Fibroblast of peridontal ligament (primary cell): ENCODE measurements around the gene VPS37C.
"Not testable (repeated sequence)": the region's sequence is repeated elsewhere in the genome, so short reads cannot be mapped to it uniquely, and the experiment has no call there.

ENCODE experiments used
- DNase-seq: peaks from one replicate; pipeline ENCODE4 v3.0.0-alpha.2; 2010; ENCODE audit errors: extremely low read depth

The VPS37C gene

DNA sequence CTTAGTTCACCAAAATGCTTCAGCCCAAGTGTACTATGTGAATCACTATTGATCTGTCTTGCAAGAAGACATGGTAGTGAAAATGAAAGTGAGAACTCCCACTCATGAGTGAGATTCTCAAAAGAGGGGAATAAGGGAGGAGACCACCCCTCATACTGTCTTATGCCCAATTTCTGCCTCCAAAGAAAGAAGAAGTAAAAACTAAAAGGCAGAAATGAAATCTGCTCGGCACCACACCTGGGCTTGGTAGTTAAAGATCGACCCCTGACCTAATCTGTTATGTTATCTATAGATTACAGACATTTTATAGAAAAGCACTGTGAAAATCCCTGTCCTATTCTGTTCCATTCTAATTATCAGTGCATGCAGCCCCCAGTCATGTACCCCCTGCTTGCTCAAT lies 63.0 kb downstream of the VPS37C start:
- not testable (repeated sequence) for DNase-seq

DNA sequence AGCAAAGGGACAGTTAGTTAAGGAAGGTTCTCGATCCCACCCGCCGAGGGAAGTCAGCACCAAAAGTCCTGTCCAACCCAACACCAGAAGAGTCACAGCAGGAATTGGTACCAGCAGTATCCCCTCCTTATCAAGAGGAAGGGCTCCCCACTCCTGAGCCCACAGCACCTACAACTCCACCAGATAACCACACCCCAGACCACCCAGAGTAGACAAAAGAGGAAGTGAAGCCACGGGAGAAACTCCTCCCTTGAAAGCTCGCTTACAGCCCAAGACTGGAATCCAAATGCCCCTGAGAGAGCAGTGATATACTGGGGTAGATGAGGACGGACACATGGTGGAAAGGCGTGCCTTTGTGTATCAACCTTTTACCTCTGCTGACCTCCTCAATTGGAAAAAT lies 66.2 kb downstream of the VPS37C start:
- DNase-seq = no peak

DNA sequence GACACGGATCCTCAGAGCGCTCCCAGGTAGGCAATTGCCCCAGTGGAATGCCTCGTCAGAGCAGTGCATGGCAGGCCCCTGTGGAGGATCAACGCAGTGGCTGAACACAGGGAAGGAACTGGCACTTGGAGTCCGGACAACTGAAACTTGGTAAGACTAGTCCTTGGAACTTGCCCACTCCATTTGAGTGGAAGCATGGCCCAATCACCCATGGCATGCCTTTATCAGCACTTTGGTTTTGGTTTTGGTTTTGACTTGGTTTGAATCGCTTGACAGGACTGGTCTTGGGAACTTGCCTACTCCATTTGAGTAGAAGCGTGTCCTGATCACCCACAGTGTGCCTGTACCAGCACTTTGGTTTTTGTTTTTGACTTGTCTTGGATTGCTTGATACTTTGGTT lies 67.1 kb downstream of the VPS37C start:
- not testable (repeated sequence) for DNase-seq

DNA sequence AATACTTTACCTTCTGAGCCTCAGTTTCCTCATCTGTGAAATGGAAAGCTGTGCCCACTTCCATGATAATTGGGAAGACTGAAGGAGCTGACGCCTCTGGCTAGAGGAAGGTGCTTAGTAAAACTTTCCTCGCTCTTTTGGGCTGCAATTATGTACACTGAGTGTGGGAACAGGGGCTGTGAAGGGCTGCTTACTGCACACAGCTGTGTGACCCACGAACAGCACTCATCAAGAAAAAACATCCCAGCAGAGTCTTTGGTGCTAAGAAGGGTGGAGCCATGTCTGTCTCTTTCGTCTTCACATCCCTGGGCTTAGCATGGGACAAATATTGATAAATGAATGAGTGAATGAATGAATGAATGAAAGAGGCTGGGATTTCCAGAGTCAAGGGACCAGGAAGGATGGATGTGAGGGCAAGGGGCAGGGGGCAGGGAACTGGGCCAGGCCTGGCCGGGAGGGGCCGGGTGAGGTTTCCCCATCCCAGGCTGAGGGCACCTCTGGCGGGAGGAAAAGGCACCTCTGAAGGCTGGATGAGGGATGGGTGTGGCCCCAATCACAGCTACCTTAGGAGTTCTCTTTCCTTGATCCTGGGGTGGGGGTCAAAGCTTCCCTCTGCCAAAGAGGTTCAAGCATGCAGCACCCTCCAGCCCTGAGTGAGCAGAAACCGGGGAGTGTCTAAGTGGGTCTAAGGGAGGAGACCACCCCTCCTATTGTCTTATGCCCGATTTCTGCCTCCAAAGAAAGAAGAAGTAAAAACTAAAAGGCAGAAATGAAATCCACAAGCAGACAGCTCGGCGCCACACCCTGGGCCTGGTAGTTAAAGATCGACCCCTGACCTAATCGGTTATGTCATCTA lies 68.1 kb downstream of the VPS37C start:
- DNase-seq = no peak

DNA sequence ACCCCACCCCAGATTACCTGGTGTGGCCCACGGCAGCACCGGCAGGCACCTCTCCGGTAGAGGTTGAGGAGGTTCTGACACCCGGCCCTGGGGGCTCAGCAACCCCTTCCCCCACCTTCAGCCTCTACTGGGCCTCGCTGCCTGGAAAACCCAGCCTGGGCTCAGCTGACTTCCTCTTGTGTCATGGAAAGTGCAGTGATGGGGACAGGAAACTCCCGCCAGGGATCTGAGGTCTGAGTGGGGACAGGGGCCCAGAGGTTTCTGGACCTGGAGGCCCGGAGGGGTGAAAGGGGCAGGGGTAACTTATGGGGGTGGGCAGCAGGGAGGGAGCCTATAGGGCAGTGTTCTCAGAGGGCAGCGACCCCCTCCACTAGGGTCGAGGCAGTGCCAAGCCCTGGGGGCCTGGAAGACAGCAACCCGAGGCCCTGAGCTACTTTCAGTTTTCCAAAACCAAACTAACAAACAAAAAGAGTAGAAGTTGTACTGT lies 68.9 kb downstream of the VPS37C start:
- DNase-seq = no peak

DNA sequence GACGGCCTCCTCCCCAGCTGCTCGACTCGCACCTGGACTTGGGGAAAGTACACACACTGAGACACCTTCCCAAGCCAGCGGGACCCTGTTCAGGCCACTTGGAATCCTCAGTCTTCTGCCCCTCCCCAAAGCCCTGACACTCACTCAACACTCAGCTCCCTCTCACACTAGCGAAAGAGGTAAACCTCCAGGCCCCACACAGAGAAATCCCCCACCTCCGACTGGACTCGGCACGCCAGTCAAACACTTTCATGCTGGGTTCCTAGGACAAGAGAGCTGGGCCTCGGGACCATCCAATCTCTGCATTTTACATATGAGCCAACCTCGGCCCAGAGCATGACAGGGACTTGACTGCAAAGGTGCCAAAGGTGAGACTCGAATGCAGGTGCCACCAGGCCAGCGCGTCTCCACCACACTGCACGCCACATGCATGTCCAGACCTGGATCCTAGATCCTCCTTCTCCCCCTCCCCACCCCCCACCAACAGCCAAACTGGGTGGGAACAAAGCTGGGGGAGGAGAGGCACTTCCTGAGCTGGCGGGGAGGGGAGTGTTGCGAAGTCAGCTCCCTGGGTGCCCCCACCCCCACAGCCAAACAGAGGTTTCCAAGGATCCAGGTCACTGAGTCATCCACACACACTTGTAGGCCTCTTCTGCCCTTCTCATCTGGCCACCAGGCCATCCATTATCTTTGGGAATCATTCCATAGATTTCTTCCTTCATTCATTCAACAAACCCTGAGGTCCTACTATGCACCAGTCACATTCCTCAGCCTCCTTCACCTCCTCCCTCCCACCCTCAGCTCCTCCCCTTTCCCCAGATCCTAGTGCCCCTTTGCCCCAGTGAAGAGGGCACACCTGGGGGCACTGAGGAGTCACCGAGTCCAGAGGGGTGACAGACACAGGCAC lies 69.6 kb downstream of the VPS37C start:
- no peak for DNase-seq

DNA sequence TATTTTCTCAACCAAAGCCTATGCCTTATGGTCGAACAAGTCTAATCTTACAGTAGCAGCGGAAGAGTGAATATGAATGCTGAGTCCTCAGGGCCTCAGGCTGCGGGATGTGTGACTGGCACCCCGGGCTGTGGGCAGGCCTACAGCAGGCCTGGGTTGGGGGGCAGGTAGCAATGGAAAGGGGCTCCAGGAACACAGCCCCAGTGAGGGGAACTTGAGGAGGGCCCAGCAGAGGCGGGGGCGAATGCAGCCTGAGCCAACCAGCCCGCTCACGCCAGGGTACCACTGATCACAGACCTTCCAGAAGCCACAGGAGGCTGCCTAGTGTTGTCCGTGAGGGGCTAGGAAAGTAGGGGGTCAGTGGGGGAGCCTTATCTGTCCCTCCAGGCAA lies 70.2 kb downstream of the VPS37C start:
- DNase-seq = no peak

DNA sequence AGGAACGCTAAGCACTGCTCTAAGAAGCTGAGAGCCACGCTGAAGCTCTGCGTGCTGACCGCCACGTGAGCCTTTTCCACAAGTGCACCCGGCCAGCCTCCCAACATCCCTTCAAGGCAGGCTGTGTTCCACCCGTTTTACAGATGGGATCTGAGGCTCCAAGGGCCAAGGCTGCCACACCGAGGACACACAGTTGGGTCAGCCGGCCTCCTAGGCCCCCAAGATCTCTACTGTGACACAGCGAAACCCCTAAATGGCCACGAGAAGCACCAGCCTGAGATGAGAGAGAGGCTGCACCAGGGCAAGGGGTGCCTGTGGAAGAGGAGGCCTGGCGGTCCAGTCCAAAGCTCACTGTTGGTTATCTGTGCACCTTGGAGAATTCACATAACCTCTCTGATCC lies 70.7 kb downstream of the VPS37C start:
- no peak for DNase-seq

DNA sequence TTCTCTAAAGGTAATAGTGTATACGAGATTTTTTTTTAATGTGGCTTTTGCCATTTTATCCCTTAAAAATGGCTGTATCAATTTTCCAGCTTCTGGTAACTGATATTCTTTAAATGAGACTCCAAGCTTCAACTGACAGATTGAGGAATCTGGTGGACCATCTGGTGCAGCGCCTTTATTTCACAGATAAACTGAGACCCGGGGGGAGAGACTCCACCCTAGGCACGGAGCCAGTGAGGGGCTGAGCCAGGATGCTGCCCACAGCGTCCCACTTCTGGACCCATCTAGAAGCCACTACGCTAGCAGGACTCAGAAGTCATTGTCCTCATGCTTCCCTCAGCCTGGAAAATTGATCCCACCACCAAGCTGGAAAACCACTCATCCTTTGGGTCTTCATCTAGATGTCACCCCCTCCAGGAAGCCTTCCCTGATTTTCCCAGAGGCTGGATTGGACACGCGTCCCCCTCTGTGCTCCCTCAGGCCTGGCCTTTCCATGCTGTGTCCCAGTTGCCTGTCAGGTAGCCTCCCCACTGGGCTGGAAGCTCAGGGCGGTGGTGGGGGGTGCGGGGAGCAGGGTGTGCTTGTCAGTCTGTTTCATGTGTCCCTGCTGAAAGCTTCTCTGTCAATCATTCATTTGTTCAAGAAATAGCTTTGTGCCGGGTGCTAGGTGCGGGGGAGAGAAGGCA lies 71.3 kb downstream of the VPS37C start:
- DNase-seq = no peak

DNA sequence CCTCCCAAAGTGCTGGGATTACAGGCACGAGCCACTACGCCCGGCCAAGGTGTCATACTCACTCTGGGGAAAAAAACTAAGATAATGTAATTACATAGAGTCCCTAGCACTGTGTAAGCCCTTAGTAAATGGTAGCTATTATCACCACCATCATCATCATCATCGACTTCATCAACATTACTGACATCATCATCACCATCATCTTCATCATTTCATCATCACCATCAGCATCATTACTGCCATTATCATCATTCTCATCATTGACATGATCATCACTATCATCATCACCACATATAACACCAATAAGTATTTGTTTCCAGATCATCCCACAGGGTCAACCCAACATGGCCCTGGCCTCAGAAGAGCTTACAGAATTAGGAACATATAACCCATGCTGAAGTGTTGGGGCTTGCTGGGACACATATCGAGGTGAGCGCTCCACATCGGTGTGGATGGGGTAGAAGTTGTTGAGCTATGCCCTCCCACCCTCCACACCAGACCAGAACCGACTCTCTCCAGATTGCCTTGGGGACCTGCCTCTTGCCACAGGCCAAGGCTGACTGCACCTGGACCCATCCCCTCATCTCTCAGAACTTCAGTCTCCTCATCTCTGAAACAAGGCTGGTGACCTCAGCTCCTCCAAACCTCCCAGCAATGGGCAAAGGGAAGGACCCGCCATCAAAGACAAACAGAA lies 73.7 kb downstream of the VPS37C start:
- no peak for DNase-seq

DNA sequence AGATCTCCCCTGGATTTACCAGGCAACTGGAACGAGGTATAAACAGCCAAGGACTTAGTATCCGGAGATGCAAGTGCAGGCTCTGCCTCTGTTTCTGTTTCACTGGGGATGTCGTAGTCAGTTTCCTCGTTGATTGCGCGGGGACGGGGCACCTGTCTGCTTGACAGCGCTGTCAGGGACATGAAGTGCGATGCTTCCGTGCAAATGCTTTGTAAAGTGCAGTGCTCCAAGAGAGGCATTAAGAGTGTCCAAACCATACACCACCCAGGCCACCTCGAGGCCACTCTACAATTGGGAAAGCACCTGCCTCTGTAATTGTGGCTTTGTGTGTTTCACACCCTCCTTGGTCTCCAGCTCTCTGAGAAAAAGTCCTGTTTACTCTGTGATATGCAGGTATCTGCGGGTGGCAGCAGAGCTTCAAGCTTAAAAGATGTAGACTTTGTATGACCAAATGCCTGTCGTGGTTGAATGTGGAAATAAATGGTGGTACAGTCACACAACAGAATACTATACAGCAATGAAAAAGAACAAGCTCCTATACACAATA lies 77.6 kb downstream of the VPS37C start:
- DNase-seq = no peak

DNA sequence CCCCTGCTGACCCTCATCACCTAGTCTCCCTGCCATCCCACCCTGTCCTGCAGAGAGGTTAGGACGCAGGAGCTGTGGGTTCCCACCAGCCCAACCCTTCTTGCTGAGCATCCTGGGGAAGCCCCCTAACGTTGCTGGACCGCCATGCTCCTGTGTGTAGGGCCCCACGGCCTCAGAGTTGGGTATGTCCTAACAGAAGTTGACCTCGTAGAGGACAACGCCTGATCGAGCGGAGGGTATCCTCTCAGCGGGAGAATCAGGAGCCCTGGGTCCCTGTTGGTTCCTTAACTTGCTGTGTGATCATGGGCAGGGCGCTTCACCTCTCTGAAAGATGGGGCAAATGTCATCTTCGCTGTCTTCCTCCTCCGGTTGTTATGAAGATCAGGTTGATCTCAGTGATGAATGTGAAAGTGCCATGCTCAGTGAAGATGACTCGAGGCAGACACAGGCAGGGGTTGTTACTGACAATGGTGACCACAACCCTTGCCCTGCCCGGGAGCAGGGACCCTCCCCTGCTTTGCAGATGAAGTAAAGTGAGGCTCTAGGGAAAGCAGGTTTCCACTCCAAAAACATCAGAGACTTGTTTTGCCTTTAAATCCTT lies 78.2 kb downstream of the VPS37C start:
- DNase-seq = no peak

DNA sequence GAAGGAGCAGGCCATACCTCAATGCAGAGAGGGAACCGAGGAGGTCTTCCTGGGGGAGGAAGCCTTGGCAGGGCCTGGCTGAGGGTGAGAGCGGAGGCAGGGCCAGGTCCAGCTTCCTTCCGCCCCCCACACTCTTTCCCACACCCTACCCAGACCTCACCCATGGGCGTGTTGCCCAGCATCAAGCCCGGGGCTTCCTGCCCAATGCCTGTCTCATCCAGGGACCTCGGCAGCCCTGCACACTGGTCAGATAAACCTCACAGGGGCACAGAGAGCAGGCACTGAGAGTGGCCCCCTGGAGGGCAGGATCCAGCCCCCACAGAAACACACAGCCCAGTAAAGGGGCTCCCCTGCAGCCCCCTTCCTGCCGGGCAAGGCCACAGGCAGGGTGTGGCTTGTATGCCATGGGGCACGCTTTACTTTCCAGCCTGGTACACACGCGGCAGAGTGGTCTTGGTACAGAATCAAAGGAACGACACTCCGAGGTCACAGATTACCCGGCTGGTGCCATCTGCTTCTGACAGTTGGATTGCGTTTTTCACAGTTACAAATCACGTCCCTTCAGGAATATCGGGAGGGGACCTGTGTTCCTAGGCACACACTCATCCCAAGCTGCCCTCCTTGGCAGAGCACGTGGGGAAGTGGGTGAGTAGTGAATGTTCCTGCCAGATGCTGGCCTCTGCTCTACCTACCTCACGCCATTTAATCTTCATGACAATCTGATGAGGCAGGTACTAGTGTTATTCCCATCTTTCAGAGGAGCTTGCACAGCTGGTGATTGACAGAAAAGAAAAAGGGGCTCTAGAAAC lies 79.0 kb downstream of the VPS37C start:
- no peak for DNase-seq

DNA sequence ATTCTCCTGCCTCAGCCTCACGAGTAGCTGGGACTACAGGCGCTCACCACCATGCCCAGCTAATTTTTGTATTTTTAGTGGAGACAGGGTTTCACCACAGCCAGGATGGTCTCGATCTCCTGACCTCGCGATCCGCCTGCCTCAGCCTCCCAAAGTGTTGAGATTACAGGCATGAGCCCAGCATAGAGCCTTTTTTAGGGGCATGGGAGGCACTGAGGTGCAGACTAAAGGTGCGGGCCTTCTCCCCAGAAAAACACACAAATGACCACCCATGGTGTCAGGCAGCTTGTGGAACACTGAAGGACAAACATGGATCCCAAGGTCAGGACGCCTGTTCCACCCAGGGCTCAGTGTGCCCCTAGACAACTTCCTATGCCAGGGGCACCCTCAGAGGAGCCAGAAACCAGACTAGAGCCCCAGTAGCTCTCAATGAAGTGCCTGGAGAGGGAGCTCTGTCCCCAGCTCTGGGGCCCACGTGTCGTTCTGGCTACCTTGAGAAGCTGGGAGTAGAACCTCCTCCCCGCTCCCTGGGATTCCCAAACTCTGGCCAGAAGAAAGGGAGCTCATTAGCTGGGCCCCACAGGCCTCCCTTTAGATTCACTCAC lies 80.1 kb downstream of the VPS37C start:
- DNase-seq = no peak

DNA sequence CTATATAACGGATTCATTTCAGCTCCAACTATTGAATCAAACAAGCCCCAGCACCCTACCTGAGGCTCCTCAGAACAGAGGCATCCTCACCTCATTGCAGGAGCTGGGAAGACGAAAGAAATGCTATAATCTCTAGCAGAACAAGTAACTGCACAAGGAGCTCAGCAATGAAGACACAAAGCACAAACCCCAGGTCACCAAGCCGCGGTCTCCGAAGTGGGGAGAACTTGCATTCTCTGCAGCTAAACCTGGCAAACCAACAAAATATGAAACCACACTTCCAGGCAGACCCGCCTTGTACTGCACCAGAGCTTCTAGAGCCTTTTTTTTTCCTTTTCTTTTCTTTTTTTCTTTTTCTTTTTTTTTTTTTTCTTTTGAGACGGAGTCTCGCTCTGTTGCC lies 80.7 kb downstream of the VPS37C start:
- DNase-seq = no peak
